ENCODE measurements around the gene CEACAM8.
"Not testable (repeated sequence)": the region's sequence is repeated elsewhere in the genome, so short reads cannot be mapped to it uniquely, and the experiment has no call there.

CEACAM8 gene

GRCh38 chr19:42552086-42553065 lies 42.3 kb downstream of the CEACAM8 start:
- Histone ChIP-seq H3K9me3 (ENCODE audit: control insufficient read depth, low read depth, low read length) (no peaks in the 10 kb centered on the region), H3K27me3 (ENCODE audit: control insufficient read depth, insufficient read depth, low read length) (no peaks in the 10 kb centered on the region), H3K27ac (ENCODE audit: low read length) (no peak overlapping the region), H3K9ac (ENCODE audit: low read length) (no peak overlapping the region), H3K4me3 (ENCODE audit: low read length) (no peak overlapping the region), H3K4me1 (ENCODE audit: control insufficient read depth, low read depth, low read length) (peaks cover 11% of the 10 kb centered on the region), H3K36me3 (ENCODE audit: control insufficient read depth, low read depth, low read length) (no peaks in the 10 kb centered on the region)

DNA sequence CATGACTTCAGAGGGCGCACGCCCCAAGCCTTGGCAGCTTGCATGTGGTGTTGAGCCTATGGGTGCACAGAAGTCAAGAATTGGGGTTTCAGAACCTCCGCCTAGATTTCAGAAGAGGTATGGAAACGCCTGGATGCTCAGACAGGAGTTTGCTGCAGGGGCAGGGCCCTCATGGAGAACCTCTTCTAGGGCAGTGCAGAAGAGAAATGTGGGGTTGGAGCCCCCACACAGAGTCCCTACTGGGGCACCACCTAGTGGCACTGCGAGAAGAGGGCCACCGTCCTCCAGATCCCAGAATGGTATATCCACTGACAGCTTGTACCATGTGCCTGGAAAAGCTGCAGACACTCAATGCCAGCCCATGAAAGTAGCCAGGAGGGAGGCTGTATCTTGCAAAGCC lies 44.2 kb downstream of the CEACAM8 start:
- H3K9me3 ChIP-seq (ENCODE audit: control insufficient read depth, low read depth, low read length); H3K27ac ChIP-seq (ENCODE audit: low read length); H3K4me1 ChIP-seq (ENCODE audit: control insufficient read depth, low read depth, low read length); H3K4me3 ChIP-seq (ENCODE audit: low read length); H3K36me3 ChIP-seq (ENCODE audit: control insufficient read depth, low read depth, low read length); H3K9ac ChIP-seq (ENCODE audit: low read length); H3K27me3 ChIP-seq (ENCODE audit: control insufficient read depth, insufficient read depth, low read length): not testable (repeated sequence)

GRCh38 chr19:42549067-42549466 lies 45.7 kb downstream of the CEACAM8 start:
- H3K9ac ChIP-seq (ENCODE audit: low read length); H3K9me3 ChIP-seq (ENCODE audit: control insufficient read depth, low read depth, low read length); H3K27me3 ChIP-seq (ENCODE audit: control insufficient read depth, insufficient read depth, low read length); H3K4me3 ChIP-seq (ENCODE audit: low read length); H3K4me1 ChIP-seq (ENCODE audit: control insufficient read depth, low read depth, low read length); H3K36me3 ChIP-seq (ENCODE audit: control insufficient read depth, low read depth, low read length); H3K27ac ChIP-seq (ENCODE audit: low read length): not testable (repeated sequence)

GRCh38 chr19:42548552-42548951 lies 46.2 kb downstream of the CEACAM8 start:
- H3K9me3 ChIP-seq (ENCODE audit: control insufficient read depth, low read depth, low read length): no peaks in the 10 kb centered on the region
- H3K27ac ChIP-seq (ENCODE audit: low read length): no peak overlapping the region
- no peak overlapping the region for H3K9ac ChIP-seq (ENCODE audit: low read length)
- no peaks in the 10 kb centered on the region for H3K27me3 ChIP-seq (ENCODE audit: control insufficient read depth, insufficient read depth, low read length)
- H3K4me3 ChIP-seq (ENCODE audit: low read length): no peak overlapping the region
- peaks cover 5% of the 10 kb centered on the region for H3K4me1 ChIP-seq (ENCODE audit: control insufficient read depth, low read depth, low read length)
- H3K36me3 ChIP-seq (ENCODE audit: control insufficient read depth, low read depth, low read length): no peaks in the 10 kb centered on the region

- Histone ChIP-seq H3K9ac (ENCODE audit: low read length) (no peak overlapping the region), H3K36me3 (ENCODE audit: control insufficient read depth, low read depth, low read length) (no peaks in the 10 kb centered on the region), H3K4me1 (ENCODE audit: control insufficient read depth, low read depth, low read length) (peaks cover under 1% of the 10 kb centered on the region), H3K27ac (ENCODE audit: low read length) (no peak overlapping the region), H3K9me3 (ENCODE audit: control insufficient read depth, low read depth, low read length) (no peaks in the 10 kb centered on the region), H3K4me3 (ENCODE audit: low read length) (no peak overlapping the region), H3K27me3 (ENCODE audit: control insufficient read depth, insufficient read depth, low read length) (no peaks in the 10 kb centered on the region)
Measured at GRCh38 chr19:42547929-42548328, 46.8 kb downstream of the CEACAM8 start.

DNA sequence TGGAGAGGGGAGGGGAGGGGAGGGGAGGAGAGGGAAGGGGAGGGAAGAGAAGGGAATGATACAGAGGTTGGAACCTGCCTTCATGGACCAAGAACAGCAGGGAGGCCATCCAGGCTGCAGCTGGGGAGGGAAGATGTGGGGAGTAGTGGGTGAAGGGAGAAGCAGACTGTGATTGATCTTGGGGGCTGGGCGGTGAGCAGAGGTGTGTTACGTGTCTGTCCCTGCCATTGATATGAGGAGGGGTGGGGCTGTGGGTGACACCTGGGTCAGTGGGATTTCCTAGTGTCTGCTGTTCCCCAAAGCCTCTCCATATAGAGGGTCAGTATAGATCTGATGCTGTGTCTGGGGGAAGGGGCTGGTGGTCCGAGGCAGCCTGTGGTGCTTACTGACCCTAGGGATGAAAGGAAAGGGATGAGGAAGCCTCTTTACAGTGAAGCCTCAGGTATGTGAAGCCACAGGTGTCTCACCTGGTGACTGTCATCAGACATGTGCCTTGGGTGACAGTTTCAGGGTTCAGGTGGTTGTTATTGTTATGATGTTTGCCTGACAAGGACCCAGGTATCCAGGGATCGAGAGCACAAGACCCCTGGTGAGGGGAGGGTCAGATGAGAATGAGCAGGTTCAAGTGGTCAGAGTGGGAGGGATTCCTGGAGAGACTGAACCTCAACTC lies 47.8 kb downstream of the CEACAM8 start:
- H3K4me1 ChIP-seq (ENCODE audit: control insufficient read depth, low read depth, low read length): no peaks in the 10 kb centered on the region
- no peak overlapping the region for H3K4me3 ChIP-seq (ENCODE audit: low read length)
- no peak overlapping the region for H3K27ac ChIP-seq (ENCODE audit: low read length)
- no peak overlapping the region for H3K9ac ChIP-seq (ENCODE audit: low read length)
- H3K36me3 ChIP-seq (ENCODE audit: control insufficient read depth, low read depth, low read length): no peaks in the 10 kb centered on the region
- H3K9me3 ChIP-seq (ENCODE audit: control insufficient read depth, low read depth, low read length): no peaks in the 10 kb centered on the region
- H3K27me3 ChIP-seq (ENCODE audit: control insufficient read depth, insufficient read depth, low read length): no peaks in the 10 kb centered on the region

- H3K4me3 ChIP-seq (ENCODE audit: low read length): no peak overlapping the region
- H3K9me3 ChIP-seq (ENCODE audit: control insufficient read depth, low read depth, low read length): no peaks in the 10 kb centered on the region
- H3K27me3 ChIP-seq (ENCODE audit: control insufficient read depth, insufficient read depth, low read length): no peaks in the 10 kb centered on the region
- no peak overlapping the region for H3K9ac ChIP-seq (ENCODE audit: low read length)
- H3K27ac ChIP-seq (ENCODE audit: low read length): no peak overlapping the region
- H3K36me3 ChIP-seq (ENCODE audit: control insufficient read depth, low read depth, low read length): no peaks in the 10 kb centered on the region
- H3K4me1 ChIP-seq (ENCODE audit: control insufficient read depth, low read depth, low read length): peaks cover 12% of the 10 kb centered on the region
Measured at GRCh38 chr19:42544146-42544545, 50.6 kb downstream of the CEACAM8 start.

GRCh38 chr19:42542791-42543190 lies 51.9 kb downstream of the CEACAM8 start:
- Histone ChIP-seq H3K27me3 (ENCODE audit: control insufficient read depth, insufficient read depth, low read length) (no peaks in the 10 kb centered on the region), H3K9ac (ENCODE audit: low read length) (no peak overlapping the region), H3K4me3 (ENCODE audit: low read length) (no peak overlapping the region), H3K36me3 (ENCODE audit: control insufficient read depth, low read depth, low read length) (no peaks in the 10 kb centered on the region), H3K9me3 (ENCODE audit: control insufficient read depth, low read depth, low read length) (no peaks in the 10 kb centered on the region), H3K4me1 (ENCODE audit: control insufficient read depth, low read depth, low read length) (peaks cover 12% of the 10 kb centered on the region), H3K27ac (ENCODE audit: low read length) (no peak overlapping the region)

DNA sequence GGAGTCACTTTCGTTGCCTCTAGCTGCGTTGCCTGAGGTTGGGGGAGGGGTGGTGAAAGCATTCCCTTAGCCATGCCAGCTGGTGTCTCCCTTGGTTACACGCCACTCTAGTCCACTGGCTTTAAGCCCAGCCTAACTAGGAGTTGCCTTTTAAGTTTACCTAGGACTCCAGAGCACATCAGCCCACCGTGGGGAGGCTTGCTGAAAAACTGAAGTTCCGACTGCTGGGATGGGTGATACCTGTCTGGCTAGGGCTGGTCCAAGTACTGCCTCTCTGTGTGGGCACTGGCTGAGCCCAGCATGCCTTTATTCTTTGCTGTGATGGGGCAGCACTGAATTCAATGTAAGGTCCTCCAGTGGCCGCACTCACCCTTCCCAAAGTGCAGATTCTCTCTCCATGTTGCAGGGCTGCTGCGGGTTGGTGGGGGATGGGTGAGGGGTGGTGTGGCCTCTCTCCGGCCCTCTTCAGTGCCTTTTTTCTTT lies 54.6 kb downstream of the CEACAM8 start:
- Histone ChIP-seq H3K4me1 (ENCODE audit: control insufficient read depth, low read depth, low read length) (peaks cover 18% of the 10 kb centered on the region), H3K9ac (ENCODE audit: low read length) (no peak overlapping the region), H3K27ac (ENCODE audit: low read length) (no peak overlapping the region), H3K36me3 (ENCODE audit: control insufficient read depth, low read depth, low read length) (no peaks in the 10 kb centered on the region), H3K27me3 (ENCODE audit: control insufficient read depth, insufficient read depth, low read length) (no peaks in the 10 kb centered on the region), H3K9me3 (ENCODE audit: control insufficient read depth, low read depth, low read length) (no peaks in the 10 kb centered on the region), H3K4me3 (ENCODE audit: low read length) (peak overlapping the region; percentile 5)

DNA sequence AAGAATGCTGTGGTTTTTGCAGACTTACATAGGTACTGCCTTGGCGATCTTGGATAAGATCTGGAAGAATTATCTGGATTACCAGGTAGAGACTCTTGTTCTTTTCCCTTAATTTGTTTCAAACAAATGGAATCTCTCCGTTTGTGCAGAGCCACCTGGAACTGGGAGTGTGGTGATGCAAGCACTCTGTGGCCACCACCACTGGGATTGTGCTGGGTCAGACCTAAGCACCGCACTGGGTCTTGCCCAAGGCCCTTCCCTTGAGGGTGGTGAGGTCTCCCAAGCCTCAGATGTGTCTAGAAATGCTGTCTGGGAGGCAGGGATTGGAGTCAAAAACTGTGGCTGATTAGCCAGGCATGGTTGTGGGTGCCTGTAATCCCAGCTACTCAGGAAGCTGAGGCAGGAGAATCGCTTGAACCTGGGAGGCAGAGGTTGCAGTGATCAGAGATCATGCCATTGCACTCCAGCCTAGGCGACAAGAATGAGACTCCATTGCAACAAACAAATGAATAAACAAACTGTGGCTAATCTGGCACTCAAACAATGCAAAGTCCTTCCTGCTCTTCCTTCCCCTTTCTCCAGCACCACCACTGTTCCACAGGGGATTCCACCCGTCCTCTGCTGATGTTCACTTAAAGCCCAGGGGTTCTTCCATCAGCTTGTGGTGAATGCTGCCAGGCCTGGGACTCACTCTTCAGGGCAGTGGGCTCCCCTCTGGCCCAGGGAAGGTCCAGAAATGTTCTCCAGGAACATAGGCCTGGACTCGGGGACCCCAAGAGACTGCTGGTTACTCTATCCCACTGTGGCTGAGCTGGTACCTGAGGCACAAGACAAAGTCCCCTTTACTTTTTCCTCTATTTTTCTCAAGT lies 55.6 kb downstream of the CEACAM8 start:
- no peaks in the 10 kb centered on the region for H3K9me3 ChIP-seq (ENCODE audit: control insufficient read depth, low read depth, low read length)
- H3K9ac ChIP-seq (ENCODE audit: low read length): no peak overlapping the region
- H3K36me3 ChIP-seq (ENCODE audit: control insufficient read depth, low read depth, low read length): no peaks in the 10 kb centered on the region
- no peaks in the 10 kb centered on the region for H3K27me3 ChIP-seq (ENCODE audit: control insufficient read depth, insufficient read depth, low read length)
- no peak overlapping the region for H3K4me3 ChIP-seq (ENCODE audit: low read length)
- no peak overlapping the region for H3K27ac ChIP-seq (ENCODE audit: low read length)
- H3K4me1 ChIP-seq (ENCODE audit: control insufficient read depth, low read depth, low read length): peaks cover 22% of the 10 kb centered on the region

GRCh38 chr19:42535276-42535675 lies 59.4 kb downstream of the CEACAM8 start:
- H3K9ac ChIP-seq (ENCODE audit: low read length); H3K27me3 ChIP-seq (ENCODE audit: control insufficient read depth, insufficient read depth, low read length); H3K4me3 ChIP-seq (ENCODE audit: low read length); H3K9me3 ChIP-seq (ENCODE audit: control insufficient read depth, low read depth, low read length); H3K27ac ChIP-seq (ENCODE audit: low read length); H3K36me3 ChIP-seq (ENCODE audit: control insufficient read depth, low read depth, low read length): not testable (repeated sequence)
- peaks cover 21% of the 10 kb centered on the region for H3K4me1 ChIP-seq (ENCODE audit: control insufficient read depth, low read depth, low read length)

Measured in iPS-18a (cell line).